Esophagus muscularis mucosa (tissue), 3 donors: ENCODE measurements around the gene RAB11FIP3.

Experiments
- CTCF ChIP-seq, 3 experiments: fragments of 200-600 bp in 2 of 3; fragments of 450-650 bp in 1 of 3; sonication (generic) in 2 of 3; IDR thresholded peaks; one replicate each; pipeline ENCODE4 v1.5.1; 2017 to 2019; ENCODE audit warnings: antibody characterized with exemption in 3 of 3, mild to moderate bottlenecking in 2 of 3, moderate library complexity in 1 of 3
- POLR2A ChIP-seq: fragments of 450-650 bp; IDR thresholded peaks from one replicate; pipeline ENCODE4 v1.6.1; 2017; ENCODE audit warnings: antibody characterized with exemption, moderate library complexity, mild to moderate bottlenecking, low read depth

GRCh38 chr16:523097-523741 is 97.8 kb downstream of the RAB11FIP3 start:
- TF ChIP-seq POLR2A (no peak), CTCF (IDR thresholded peaks at IDR 0.05) (no peak)
